ENCODE measurements around the gene GKN2.

DNA sequence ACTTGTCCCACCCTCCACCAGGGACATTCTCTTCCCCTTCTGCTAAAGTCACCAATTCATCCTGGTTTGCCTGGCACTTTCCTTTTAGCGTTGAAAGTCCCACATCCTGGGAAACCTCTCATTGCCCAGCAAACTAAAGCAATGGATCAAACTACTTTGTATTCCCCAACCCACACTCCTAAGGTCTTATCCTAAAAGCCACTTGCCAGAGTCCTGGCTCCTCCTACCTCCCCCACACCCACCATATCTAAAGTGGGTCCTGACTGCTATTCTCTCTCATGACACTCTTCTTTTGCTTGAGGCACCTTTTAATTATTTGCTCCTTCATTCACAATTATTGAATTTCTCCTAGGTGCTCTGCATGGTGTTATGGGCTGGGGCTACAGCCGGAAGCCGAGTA, 40.6 kb downstream of the GKN2 start:
- TF ChIP-seq EP300 (conservative IDR thresholded peaks at IDR 0.05; ENCODE audit: poor library complexity, severe bottlenecking) (no peak), EZH2 (IDR thresholded peaks at IDR 0.05; ENCODE audit: borderline replicate concordance, insufficient read depth, low read length, poor library complexity, severe bottlenecking) (no peak), RAD21 (conservative IDR thresholded peaks at IDR 0.05) (no peak)
- TF ChIP-seq, protein P1, sequence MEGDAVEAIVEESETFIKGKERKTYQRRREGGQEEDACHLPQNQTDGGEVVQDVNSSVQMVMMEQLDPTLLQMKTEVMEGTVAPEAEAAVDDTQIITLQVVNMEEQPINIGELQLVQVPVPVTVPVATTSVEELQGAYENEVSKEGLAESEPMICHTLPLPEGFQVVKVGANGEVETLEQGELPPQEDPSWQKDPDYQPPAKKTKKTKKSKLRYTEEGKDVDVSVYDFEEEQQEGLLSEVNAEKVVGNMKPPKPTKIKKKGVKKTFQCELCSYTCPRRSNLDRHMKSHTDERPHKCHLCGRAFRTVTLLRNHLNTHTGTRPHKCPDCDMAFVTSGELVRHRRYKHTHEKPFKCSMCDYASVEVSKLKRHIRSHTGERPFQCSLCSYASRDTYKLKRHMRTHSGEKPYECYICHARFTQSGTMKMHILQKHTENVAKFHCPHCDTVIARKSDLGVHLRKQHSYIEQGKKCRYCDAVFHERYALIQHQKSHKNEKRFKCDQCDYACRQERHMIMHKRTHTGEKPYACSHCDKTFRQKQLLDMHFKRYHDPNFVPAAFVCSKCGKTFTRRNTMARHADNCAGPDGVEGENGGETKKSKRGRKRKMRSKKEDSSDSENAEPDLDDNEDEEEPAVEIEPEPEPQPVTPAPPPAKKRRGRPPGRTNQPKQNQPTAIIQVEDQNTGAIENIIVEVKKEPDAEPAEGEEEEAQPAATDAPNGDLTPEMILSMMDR (IDR thresholded peaks at IDR 0.05; ENCODE audit: poor library complexity, severe bottlenecking): no peak

All from neural cell (in vitro differentiated cells).